Ovary (tissue), 9 donors: ENCODE measurements around the gene EFHD2. TPM values are rescaled to one million over a fixed set of nuclear protein-coding genes. Genes with fewer than 3 reads are reported as not detected.

Experiments used
- DNase-seq, 5 donors: peaks; one replicate each; pipeline ENCODE4 v3.0.0-alpha.2; 2019 to 2020
- H3K27ac ChIP-seq, 2 donors: fragments of 200-600 bp; one replicate each; pipeline versions ENCODE4 v1.5.1 to v1.8.0; 2019 to 2022
- H3K27me3 ChIP-seq: fragments of 200-600 bp; one replicate; pipeline ENCODE4 v1.8.0; 2022
- H3K36me3 ChIP-seq: fragments of 200-600 bp; sonication (generic); one replicate; pipeline ENCODE4 v1.5.1; 2019
- H3K4me1 ChIP-seq: one replicate; pipeline ENCODE4 v1.8.1; 2013; ENCODE audit warnings: mild to moderate bottlenecking, moderate library complexity; ENCODE audit not compliant: insufficient read depth
- H3K4me3 ChIP-seq: fragments of 200-600 bp; sonication (generic); one replicate; pipeline ENCODE4 v1.5.1; 2017
- H3K9me3 ChIP-seq, 2 donors: fragments of 200-600 bp in 1 of 2; sonication (generic) in 1 of 2; one replicate each; pipeline versions ENCODE4 v1.5.1 to v1.8.1; 2013 to 2019; ENCODE audit warnings: mild to moderate bottlenecking in 1 of 2, moderate library complexity in 1 of 2
- EP300 ChIP-seq: sonication (generic); formaldehyde crosslinking; IDR thresholded peaks from one replicate; pipeline ENCODE4 v1.6.1; 2017; ENCODE audit warnings: antibody characterized with exemption
- POLR2A ChIP-seq: fragments of 450-650 bp; IDR thresholded peaks from one replicate; pipeline ENCODE4 v1.6.1; 2017; ENCODE audit warnings: antibody characterized with exemption, mild to moderate bottlenecking, moderate library complexity
- WGBS, 3 donors: extraction: QIAGEN DNeasy Blood & Tissue Kit in 1 of 3; methylation state at CpG; one replicate each; pipeline versions ENCODE4 v1.1.5 to v1.1.7; 2013 to 2017; 5-methylcytosine and 5-hydroxymethylcytosine counted together
- intact Hi-C, 4 donors: fragments of 100-400 bp; cut with DNase I; formaldehyde crosslinking; loops; one replicate each; pipeline versions ENCODE4 v1.11.0 to v1.15.1; 2022 to 2023
- polyA plus RNA-seq, 2 donors: library from polyadenylated mRNA; stranded (reverse); fragments of 200-250 nt in 1 of 2; fragments of 350-450 nt in 1 of 2; fragmentation: Illumina TruSeq in 1 of 2; extraction: RNeasy Lipid Tissue Mini Kit (QIAGEN cat#74804) in 1 of 2; gene quantifications; one replicate each; pipeline ENCODE4 v1.2.3, GENCODE V29; 2013 to 2014
- total RNA-seq, 7 donors: library from RNA; depleted of rRNA in 2 of 7; stranded (reverse); fragments of >200 nt in 2 of 7; fragmentation: NEBNext Ultra II Directional in 3 of 7; extraction: Animal tissue kit (Norgen Biotek cat#: 25700) in 3 of 7; gene quantifications; one replicate each; pipeline versions ENCODE4 v1.1.0 to v1.2.4, GENCODE V29; 2016 to 2023
- TF ChIP-seq, protein P1 (sequence below), 3 donors: fragments of 450-650 bp in 2 of 3; fragments of 200-600 bp in 1 of 3; IDR thresholded peaks; one replicate each; pipeline versions ENCODE4 v1.5.1 to v1.8.0; 2016 to 2022; ENCODE audit warnings: antibody characterized with exemption in 3 of 3, mild to moderate bottlenecking in 1 of 3
- donor health status: DM: no; HTN: no; CAD: no; lungs with moderate emphysema.
- donor health status: DM: no; HTN: no; CAD: no.
- donor health status: Bipolar disorder and iron deficiency.
- donor health status: DM: yes; HTN: yes; CAD: no.
- donor health status: DM: no; HTN: no; CAD: no.
- donor health status: DM: yes; HTN: yes; CAD: no.

The EFHD2 gene
- total and polyA plus RNA-seq, 9 donors: 19.6 to 63.2 (median 29.6) TPM

DNA sequence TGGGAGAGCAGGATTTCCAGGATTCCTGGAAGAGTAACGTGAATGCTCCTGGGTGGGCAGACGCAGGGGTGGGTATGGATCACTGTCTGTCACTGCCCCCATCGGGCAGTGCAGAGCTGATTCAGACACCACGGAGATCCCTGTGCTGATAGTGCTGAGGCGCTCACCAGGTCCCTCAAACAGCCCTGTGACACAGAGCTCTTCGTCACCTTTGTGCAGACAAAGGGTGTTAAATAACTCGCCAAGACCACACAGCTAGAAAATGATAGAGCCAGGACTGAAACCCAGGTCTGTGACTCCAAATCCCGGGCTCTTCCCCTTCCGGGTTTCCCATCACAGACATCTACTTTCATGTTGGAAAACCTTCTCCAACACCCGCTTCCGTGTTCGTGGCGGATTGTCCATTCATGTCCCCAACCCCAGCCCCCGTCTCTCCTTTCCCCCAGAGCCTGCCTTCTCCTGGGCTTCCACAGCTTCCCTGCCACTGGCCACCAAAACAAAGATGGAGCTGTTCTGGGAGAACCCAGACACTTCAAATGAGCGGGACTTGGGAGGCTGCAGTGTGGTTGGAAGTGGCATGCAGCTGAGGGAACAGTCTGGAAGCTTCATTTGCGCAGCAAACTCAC is 2.6 kb downstream of the EFHD2 start:
- no peak overlapping the region for H3K4me3 ChIP-seq
- intact Hi-C loops: no loop called here
- DNase-seq: no peak

DNA sequence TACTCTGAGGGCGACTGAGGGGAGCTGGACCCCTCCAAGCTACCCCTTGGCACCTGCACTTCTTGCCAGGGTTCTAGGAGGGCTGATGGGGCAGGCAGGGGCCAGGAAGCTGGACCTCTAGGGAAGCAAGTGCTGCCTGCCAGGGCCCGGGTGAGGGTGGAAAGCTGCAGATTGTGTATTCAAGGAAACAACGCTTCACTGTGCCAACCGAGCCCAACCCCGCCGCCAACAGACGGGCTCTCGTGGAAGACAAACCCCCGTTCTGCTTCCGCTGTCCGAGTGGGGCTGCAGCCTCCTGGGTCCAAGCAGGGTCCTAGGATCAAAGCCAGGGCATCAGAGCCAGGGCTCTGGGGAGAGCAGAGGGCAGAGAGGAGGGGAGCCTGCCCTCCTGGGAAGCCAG is 3.2 kb downstream of the EFHD2 start:
- intact Hi-C loops: no loop called here
- peak in 1 of 5 donors; percentile 30 for DNase-seq
- Histone ChIP-seq H3K9me3 (no peaks in the 10 kb centered on the region), H3K4me3 (no peak overlapping the region), H3K27ac (no peak overlapping the region), H3K4me1 (peaks cover 17% of the 10 kb centered on the region), H3K27me3 (no peaks in the 10 kb centered on the region), H3K36me3 (no peaks in the 10 kb centered on the region)
- WGBS, 3 donors: 81 to 91% (median 88%) methylated on average over 11 of the region's 11 CpGs
- TF ChIP-seq EP300 (no peak), POLR2A (no peak)
- TF ChIP-seq, protein P1, sequence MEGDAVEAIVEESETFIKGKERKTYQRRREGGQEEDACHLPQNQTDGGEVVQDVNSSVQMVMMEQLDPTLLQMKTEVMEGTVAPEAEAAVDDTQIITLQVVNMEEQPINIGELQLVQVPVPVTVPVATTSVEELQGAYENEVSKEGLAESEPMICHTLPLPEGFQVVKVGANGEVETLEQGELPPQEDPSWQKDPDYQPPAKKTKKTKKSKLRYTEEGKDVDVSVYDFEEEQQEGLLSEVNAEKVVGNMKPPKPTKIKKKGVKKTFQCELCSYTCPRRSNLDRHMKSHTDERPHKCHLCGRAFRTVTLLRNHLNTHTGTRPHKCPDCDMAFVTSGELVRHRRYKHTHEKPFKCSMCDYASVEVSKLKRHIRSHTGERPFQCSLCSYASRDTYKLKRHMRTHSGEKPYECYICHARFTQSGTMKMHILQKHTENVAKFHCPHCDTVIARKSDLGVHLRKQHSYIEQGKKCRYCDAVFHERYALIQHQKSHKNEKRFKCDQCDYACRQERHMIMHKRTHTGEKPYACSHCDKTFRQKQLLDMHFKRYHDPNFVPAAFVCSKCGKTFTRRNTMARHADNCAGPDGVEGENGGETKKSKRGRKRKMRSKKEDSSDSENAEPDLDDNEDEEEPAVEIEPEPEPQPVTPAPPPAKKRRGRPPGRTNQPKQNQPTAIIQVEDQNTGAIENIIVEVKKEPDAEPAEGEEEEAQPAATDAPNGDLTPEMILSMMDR (IDR thresholded peaks at IDR 0.05): no peak

More for the DNA sequence above, 2.6 kb downstream of the EFHD2 start:
- Histone ChIP-seq H3K9me3 (no peaks in the 10 kb centered on the region), H3K36me3 (no peaks in the 10 kb centered on the region), H3K27ac (no peak overlapping the region), H3K4me1 (peaks cover 17% of the 10 kb centered on the region), H3K27me3 (no peaks in the 10 kb centered on the region)
- TF ChIP-seq EP300: no peak
- TF ChIP-seq, protein P1 (IDR thresholded peaks at IDR 0.05): no peak
- no peak for TF ChIP-seq POLR2A
- 64 to 85% (median 80%) methylated on average over 16 of the region's 16 CpGs for WGBS, 3 donors

DNA sequence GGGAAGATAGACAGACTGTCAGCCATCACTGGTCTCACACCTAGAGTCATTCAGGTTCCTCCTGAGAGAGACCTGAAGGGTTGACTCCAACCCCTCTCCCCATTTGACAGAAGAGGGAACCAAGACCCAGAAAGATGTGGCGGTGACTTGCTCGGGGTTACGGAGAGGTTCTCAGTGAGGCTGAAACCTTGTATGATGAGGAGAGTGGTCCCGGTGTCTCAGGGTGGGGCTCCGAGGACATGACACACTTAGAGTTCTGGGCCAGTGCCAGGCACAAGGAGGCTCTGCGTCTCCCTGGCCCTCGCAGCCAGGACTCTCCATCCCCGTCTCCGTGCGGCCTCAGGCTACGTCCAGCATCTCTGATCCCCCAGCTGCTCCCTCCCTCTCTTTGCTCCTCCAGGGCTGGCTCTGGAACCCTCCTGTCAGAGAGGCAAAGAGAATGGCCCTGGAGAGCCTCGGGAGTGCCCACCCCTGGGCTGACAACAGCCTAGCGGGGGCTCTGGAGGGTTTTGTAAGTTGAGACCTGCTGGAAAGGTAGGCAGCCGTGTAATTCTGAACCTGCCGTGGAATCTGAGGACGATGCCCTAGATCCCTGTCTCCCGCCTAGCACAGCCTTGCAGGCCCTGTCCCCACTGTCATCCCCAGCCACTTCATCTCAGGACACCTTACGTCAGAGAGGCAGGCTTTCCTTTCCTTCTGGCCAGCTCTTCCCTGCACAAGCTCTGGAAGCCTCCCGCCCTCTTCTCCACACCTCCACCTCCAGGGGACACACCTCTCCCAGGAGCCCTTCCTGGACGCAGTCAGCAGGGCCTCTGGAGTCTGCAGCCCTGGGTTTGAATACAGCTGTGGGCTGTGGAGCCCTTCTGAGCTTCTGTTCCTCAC is 4.1 kb downstream of the EFHD2 start:
- intact Hi-C loops: no loop called here
- TF ChIP-seq POLR2A (no peak), EP300 (no peak)
- TF ChIP-seq, protein P1 (IDR thresholded peaks at IDR 0.05): no peak
- Histone ChIP-seq H3K27ac (no peak overlapping the region), H3K27me3 (no peaks in the 10 kb centered on the region), H3K4me1 (peaks cover 17% of the 10 kb centered on the region), H3K4me3 (no peak overlapping the region), H3K9me3 (no peaks in the 10 kb centered on the region), H3K36me3 (no peaks in the 10 kb centered on the region)
- no peak for DNase-seq
- WGBS, 3 donors: 93 to 97% (median 95%) methylated on average over 20 of the region's 20 CpGs

DNA sequence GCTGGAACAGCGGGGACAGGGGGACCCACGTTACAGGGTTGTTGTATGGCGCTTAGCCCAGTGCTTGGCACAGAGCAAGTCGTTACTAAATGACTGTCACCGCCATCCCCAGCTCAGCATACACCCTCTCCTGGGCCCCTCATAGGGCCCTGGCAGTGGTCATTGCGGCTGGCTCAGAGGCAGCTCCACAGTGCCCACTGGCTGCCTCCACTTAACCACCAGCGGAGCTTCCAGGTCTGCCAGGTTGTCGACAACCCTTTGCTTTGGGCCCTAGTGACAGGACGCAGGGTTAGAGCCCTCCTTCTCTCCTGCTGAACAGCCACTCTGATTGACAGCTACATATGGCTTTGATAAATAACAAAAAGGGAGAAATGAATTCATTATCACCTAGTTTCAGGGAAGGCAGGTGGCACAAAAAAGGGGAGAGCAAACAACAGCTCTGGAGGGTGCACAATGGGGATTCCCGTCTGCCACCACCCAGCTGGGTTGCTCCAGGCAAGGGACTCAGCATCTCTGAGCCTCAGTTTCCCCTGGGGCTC is 4.8 kb downstream of the EFHD2 start:
- H3K4me3 ChIP-seq: no peak overlapping the region
- no peaks in the 10 kb centered on the region for H3K36me3 ChIP-seq
- peaks cover 15% of the 10 kb centered on the region for H3K4me1 ChIP-seq
- no peak for DNase-seq
- no peaks in the 10 kb centered on the region for H3K9me3 ChIP-seq
- no peak overlapping the region for H3K27ac ChIP-seq
- no peaks in the 10 kb centered on the region for H3K27me3 ChIP-seq
- TF ChIP-seq POLR2A: no peak
- no peak for TF ChIP-seq EP300
- TF ChIP-seq, protein P1 (IDR thresholded peaks at IDR 0.05): no peak
- intact Hi-C loops: no loop called here
- WGBS, 3 donors: 93 to 97% (median 93%) methylated on average over 10 of the region's 10 CpGs
